Nephron (organoid): ENCODE data around the gene MARCHF11.

ENCODE experiments used
- H3K27ac Mint-ChIP-seq, 3 experiments: 2 replicates each; pipeline ENCODE4 v1.8.0; 2020; ENCODE audit warnings: mixed read lengths in 3 of 3, mild to moderate bottlenecking in 2 of 3, moderate library complexity in 1 of 3
- H3K27me3 Mint-ChIP-seq: 2 replicates; pipeline ENCODE4 v1.8.0; 2021; ENCODE audit warnings: low read depth, mild to moderate bottlenecking, moderate library complexity, mixed read lengths
- H3K36me3 Mint-ChIP-seq: 2 replicates; pipeline ENCODE4 v1.8.0; 2020; ENCODE audit warnings: low read depth, mixed read lengths
- H3K4me1 Mint-ChIP-seq: 2 replicates; pipeline ENCODE4 v1.8.0; 2020; ENCODE audit warnings: mixed read lengths
- H3K4me3 Mint-ChIP-seq, 3 experiments: 2 replicates each; pipeline ENCODE4 v1.8.0; 2020; ENCODE audit warnings: mild to moderate bottlenecking in 3 of 3, mixed read lengths in 3 of 3, moderate library complexity in 2 of 3
- H3K9me3 Mint-ChIP-seq: 2 replicates; pipeline ENCODE4 v1.8.0; 2020; ENCODE audit warnings: mixed read lengths
- CTCF ChIP-seq, 3 experiments: fragments of 200-600 bp; sonication (generic); IDR thresholded peaks; one replicate each; pipeline ENCODE4 v1.5.0; 2021; ENCODE audit warnings: antibody characterized with exemption in 3 of 3; ENCODE audit not compliant: unreplicated experiment in 3 of 3

The MARCHF11 gene

GRCh38 chr5:16178745-16179372 lies 732 bp downstream of the MARCHF11 start:
- Mint-ChIP-seq H3K36me3 (no peaks in the 10 kb centered on the region), H3K27ac (no peak overlapping the region), H3K4me1 (no peaks in the 10 kb centered on the region), H3K4me3 (peak overlapping the region; percentile 67 to 82 (median 82)), H3K27me3 (peaks cover 78% of the 10 kb centered on the region), H3K9me3 (peaks cover 5% of the 10 kb centered on the region)
- no peak for TF ChIP-seq CTCF (IDR thresholded peaks at IDR 0.05; ENCODE audit: unreplicated experiment in 3 of 3)

GRCh38 chr5:16169550-16169949 lies 10.0 kb downstream of the MARCHF11 start:
- no peaks in the 10 kb centered on the region for H3K4me1 Mint-ChIP-seq
- H3K9me3 Mint-ChIP-seq: no peaks in the 10 kb centered on the region
- no peak overlapping the region for H3K4me3 Mint-ChIP-seq
- H3K27me3 Mint-ChIP-seq: peaks cover 54% of the 10 kb centered on the region
- no peak for TF ChIP-seq CTCF (IDR thresholded peaks at IDR 0.05; ENCODE audit: unreplicated experiment in 3 of 3)
- H3K27ac Mint-ChIP-seq: no peak overlapping the region
- H3K36me3 Mint-ChIP-seq: no peaks in the 10 kb centered on the region

GRCh38 chr5:16160706-16161105 lies 18.9 kb downstream of the MARCHF11 start:
- no peak overlapping the region for H3K27ac Mint-ChIP-seq
- H3K9me3 Mint-ChIP-seq: peaks cover 2% of the 10 kb centered on the region
- H3K36me3 Mint-ChIP-seq: no peaks in the 10 kb centered on the region
- peaks cover 8% of the 10 kb centered on the region for H3K27me3 Mint-ChIP-seq
- H3K4me3 Mint-ChIP-seq: no peak overlapping the region
- no peaks in the 10 kb centered on the region for H3K4me1 Mint-ChIP-seq
- TF ChIP-seq CTCF (IDR thresholded peaks at IDR 0.05; ENCODE audit: unreplicated experiment in 3 of 3): peak; percentile 63 to 82 (median 70)

- H3K9me3 Mint-ChIP-seq: peaks cover 2% of the 10 kb centered on the region
- no peaks in the 10 kb centered on the region for H3K27me3 Mint-ChIP-seq
- no peak overlapping the region for H3K27ac Mint-ChIP-seq
- H3K4me1 Mint-ChIP-seq: no peaks in the 10 kb centered on the region
- TF ChIP-seq CTCF (IDR thresholded peaks at IDR 0.05; ENCODE audit: unreplicated experiment in 3 of 3): no peak
- H3K4me3 Mint-ChIP-seq: no peak overlapping the region
- H3K36me3 Mint-ChIP-seq: no peaks in the 10 kb centered on the region
Measured at GRCh38 chr5:16159636-16160035, 20.0 kb downstream of the MARCHF11 start.

GRCh38 chr5:16156152-16156551 lies 23.4 kb downstream of the MARCHF11 start:
- TF ChIP-seq CTCF (IDR thresholded peaks at IDR 0.05; ENCODE audit: unreplicated experiment in 3 of 3): no peak
- no peaks in the 10 kb centered on the region for H3K27me3 Mint-ChIP-seq
- H3K9me3 Mint-ChIP-seq: peaks cover 2% of the 10 kb centered on the region
- no peak overlapping the region for H3K27ac Mint-ChIP-seq
- H3K4me1 Mint-ChIP-seq: no peaks in the 10 kb centered on the region
- H3K36me3 Mint-ChIP-seq: no peaks in the 10 kb centered on the region
- H3K4me3 Mint-ChIP-seq: no peak overlapping the region
